ENCODE data around the gene HYPK.

HYPK gene

DNA sequence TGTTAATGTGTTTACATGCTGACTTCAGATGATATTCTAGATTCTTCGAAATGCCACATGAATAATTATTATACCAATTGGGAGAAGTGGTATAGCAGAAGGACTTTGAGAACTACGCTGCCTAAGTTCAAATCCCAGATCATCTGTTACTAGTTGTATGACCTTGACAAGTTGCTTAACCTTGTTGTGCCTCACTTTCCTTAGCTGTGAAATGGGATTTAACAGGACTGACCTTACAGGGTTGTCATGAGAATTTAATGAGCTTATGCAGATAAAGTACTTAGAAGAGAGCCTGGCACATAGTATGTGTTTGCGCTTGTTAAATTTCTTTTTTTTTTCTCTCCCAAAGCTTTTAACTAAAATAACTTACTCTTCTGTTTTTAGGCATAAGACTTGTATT, 50.9 kb downstream of the HYPK start:
- no peak for DNase-seq (ENCODE audit: low spot score)

DNA sequence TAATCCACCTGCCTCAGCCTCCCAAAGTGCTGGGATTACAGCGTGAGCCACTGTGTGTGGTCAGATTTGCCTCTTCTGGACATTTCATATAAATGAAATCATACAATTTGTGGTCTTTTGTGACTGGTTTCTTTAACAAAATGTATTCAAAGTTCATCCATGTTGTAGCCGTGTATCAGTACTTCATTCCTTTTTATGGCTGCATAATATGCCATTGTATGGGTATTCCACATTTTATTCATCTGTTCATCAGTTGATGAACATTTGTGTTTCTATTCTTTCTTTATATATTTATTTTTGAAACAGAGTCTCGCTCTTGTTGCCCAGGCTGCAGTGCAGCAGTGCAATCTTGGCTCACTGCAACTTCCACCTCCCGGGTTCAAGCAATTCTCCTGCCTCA, 52.2 kb downstream of the HYPK start:
- DNase-seq (ENCODE audit: low spot score): no peak

Measured in AG08396 (cell line).